Measurements from ENCODE around the gene EBF4. TPM values are rescaled to one million over a fixed set of nuclear protein-coding genes. Genes with fewer than 3 reads are reported as not detected.
A peak's percentile ranks its signal among the peaks of the same experiment; 100 is the strongest.

The EBF4 gene
- total RNA-seq, 1 donor from 2014 or later, result 19.2 TPM

- intact Hi-C loops (cut with DNase I), result no loop called here
- Histone ChIP-seq H3K9me3 (no peaks in the 10 kb centered on the region), H3K27me3 (no peaks in the 10 kb centered on the region), H3K4me3 (no peak overlapping the region), H3K36me3 (no peaks in the 10 kb centered on the region), H3K4me1 (no peaks in the 10 kb centered on the region), H3K27ac (no peak overlapping the region)
- no peak for TF ChIP-seq CTCF (IDR thresholded peaks at IDR 0.05)
- no peak for DNase-seq (ENCODE audit: low spot score in 2 of 2)
Measured at GRCh38 chr20:2709205-2709981, 16.8 kb downstream of the EBF4 start.

GRCh38 chr20:2713285-2713684, 20.7 kb downstream of the EBF4 start:
- intact Hi-C loops (cut with DNase I), result no loop called here
- H3K27me3 ChIP-seq, result no peaks in the 10 kb centered on the region
- H3K9me3 ChIP-seq, result peaks cover 0 to 9% of the 10 kb centered on the region in 2 donors
- no peaks in the 10 kb centered on the region for H3K36me3 ChIP-seq
- no peak overlapping the region for H3K27ac ChIP-seq
- DNase-seq (ENCODE audit: low spot score in 2 of 2), result no peak
- no peaks in the 10 kb centered on the region for H3K4me1 ChIP-seq
- no peak overlapping the region for H3K4me3 ChIP-seq
- TF ChIP-seq CTCF (IDR thresholded peaks at IDR 0.05), result peak in 1 of 3 experiments; percentile 16

- no peak overlapping the region for H3K27ac ChIP-seq
- no peaks in the 10 kb centered on the region for H3K36me3 ChIP-seq
- peaks cover 0 to 6% of the 10 kb centered on the region in 2 donors for H3K9me3 ChIP-seq
- H3K4me3 ChIP-seq, result no peak overlapping the region
- no peaks in the 10 kb centered on the region for H3K4me1 ChIP-seq
- intact Hi-C loops (cut with DNase I), result no loop called here
- H3K27me3 ChIP-seq, result no peaks in the 10 kb centered on the region
- DNase-seq (ENCODE audit: low spot score in 2 of 2), result no peak
- no peak for TF ChIP-seq CTCF (IDR thresholded peaks at IDR 0.05)
Measured at GRCh38 chr20:2729251-2729713, 36.7 kb downstream of the EBF4 start.

- Histone ChIP-seq H3K4me3 (no peak overlapping the region), H3K9me3 (peaks cover 0 to 6% of the 10 kb centered on the region in 2 donors), H3K27me3 (no peaks in the 10 kb centered on the region), H3K27ac (no peak overlapping the region), H3K36me3 (no peaks in the 10 kb centered on the region), H3K4me1 (no peaks in the 10 kb centered on the region)
- no peak for TF ChIP-seq CTCF (IDR thresholded peaks at IDR 0.05)
- no peak for DNase-seq (ENCODE audit: low spot score in 2 of 2)
- intact Hi-C loops (cut with DNase I), result no loop called here
Measured at GRCh38 chr20:2729791-2730190, 37.2 kb downstream of the EBF4 start.

- no peak for TF ChIP-seq CTCF (IDR thresholded peaks at IDR 0.05)
- no peaks in the 10 kb centered on the region for H3K27me3 ChIP-seq
- H3K4me1 ChIP-seq, result no peaks in the 10 kb centered on the region
- H3K36me3 ChIP-seq, result no peaks in the 10 kb centered on the region
- H3K9me3 ChIP-seq, result peaks cover 0 to 6% of the 10 kb centered on the region in 2 donors
- H3K4me3 ChIP-seq, result no peak overlapping the region
- no peak overlapping the region for H3K27ac ChIP-seq
- intact Hi-C loops (cut with DNase I), result no loop called here
- DNase-seq (ENCODE audit: low spot score in 2 of 2), result no peak
Measured at GRCh38 chr20:2734899-2735298, 42.3 kb downstream of the EBF4 start.

Measured in ascending aorta (tissue), 2 donors.